ENCODE measurements around the gene ARHGEF28. TPM values are rescaled to one million over a fixed set of nuclear protein-coding genes. Genes with fewer than 3 reads are reported as not detected.

The ARHGEF28 gene
- total and polyA plus RNA-seq, 4 donors: 4.8 to 27.8 (median 12.7) TPM

GRCh38 chr5:73749485-73750270 is 123.7 kb downstream of the ARHGEF28 start:
- 73 to 74% methylated on average over 11 of the region's 11 CpGs for WGBS, 2 donors
- Histone ChIP-seq H3K9me3 (ENCODE audit: control insufficient read depth, low read length) (no peaks in the 10 kb centered on the region), H3K4me1 (ENCODE audit: control insufficient read depth in 1 of 2, insufficient read depth in 2 of 2, low read length in 2 of 2) (peaks cover 0 to 11% of the 10 kb centered on the region in 2 donors), H3K36me3 (ENCODE audit: control insufficient read depth in 1 of 2, insufficient read depth in 2 of 2, low read length in 1 of 2) (peaks cover 0 to 4% of the 10 kb centered on the region in 2 donors), H3K4me3 (ENCODE audit: low read length in 2 of 2) (no peak overlapping the region), H3K27ac (ENCODE audit: low read depth in 1 of 2, low read length in 2 of 2) (peak overlapping the region in 1 of 2 donors; percentile 57), H3K27me3 (ENCODE audit: control insufficient read depth in 1 of 2, insufficient read depth in 2 of 2, low read length in 1 of 2) (no peaks in the 10 kb centered on the region)
- no peak for ATAC-seq (ENCODE audit: low FRiP score)
- intact Hi-C loops (cut with DNase I): loop anchor here in 1 of 2 donors (5.0 to 10.0 kb wide), 3 partner anchors 42 to 122 kb away; partner anchors contain the start of gene ARHGEF28
- no peak for DNase-seq

GRCh38 chr5:73751254-73751914 is 125.4 kb downstream of the ARHGEF28 start:
- peaks cover 0 to 8% of the 10 kb centered on the region in 2 donors for H3K4me1 ChIP-seq (ENCODE audit: control insufficient read depth in 1 of 2, insufficient read depth in 2 of 2, low read length in 2 of 2)
- no peak for ATAC-seq (ENCODE audit: low FRiP score)
- intact Hi-C loops (cut with DNase I): no loop called here

DNA sequence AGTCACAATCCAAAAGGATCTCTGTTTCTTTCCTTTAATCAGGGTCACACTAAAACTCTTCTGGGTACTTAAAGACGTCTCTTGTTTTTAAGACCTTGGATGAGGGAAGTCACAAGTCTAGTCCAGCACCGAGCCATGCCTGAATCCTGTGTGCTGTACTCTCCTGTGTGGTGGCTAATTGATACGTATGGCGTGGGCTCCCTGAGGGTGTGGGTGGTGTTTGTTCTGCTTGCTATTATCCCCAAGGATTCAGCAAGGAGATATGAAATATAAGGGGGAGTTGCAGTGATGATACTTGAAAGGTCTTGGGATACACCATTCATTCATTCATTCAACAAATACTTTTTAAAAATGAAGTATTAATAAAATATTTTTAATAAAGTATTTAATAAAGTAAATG is 128.3 kb downstream of the ARHGEF28 start:
- ATAC-seq (ENCODE audit: low FRiP score) (no peak), DNase-seq (no peak)
- 92 to 93% methylated on average over 4 of the region's 4 CpGs for WGBS, 2 donors
- Histone ChIP-seq H3K4me1 (ENCODE audit: control insufficient read depth in 1 of 2, insufficient read depth in 2 of 2, low read length in 2 of 2) (peaks cover 0 to 2% of the 10 kb centered on the region in 2 donors), H3K9me3 (ENCODE audit: control insufficient read depth, low read length) (no peaks in the 10 kb centered on the region), H3K27me3 (ENCODE audit: control insufficient read depth in 1 of 2, insufficient read depth in 2 of 2, low read length in 1 of 2) (no peaks in the 10 kb centered on the region), H3K27ac (ENCODE audit: low read depth in 1 of 2, low read length in 2 of 2) (no peak overlapping the region), H3K36me3 (ENCODE audit: control insufficient read depth in 1 of 2, insufficient read depth in 2 of 2, low read length in 1 of 2) (peaks cover 0 to 4% of the 10 kb centered on the region in 2 donors), H3K4me3 (ENCODE audit: low read length in 2 of 2) (no peak overlapping the region)
- intact Hi-C loops (cut with DNase I): no loop called here

More at GRCh38 chr5:73751254-73751914, 125.4 kb downstream of the ARHGEF28 start:
- H3K9me3 ChIP-seq (ENCODE audit: control insufficient read depth, low read length): no peaks in the 10 kb centered on the region
- H3K27me3 ChIP-seq (ENCODE audit: control insufficient read depth in 1 of 2, insufficient read depth in 2 of 2, low read length in 1 of 2): no peaks in the 10 kb centered on the region
- no peak overlapping the region for H3K27ac ChIP-seq (ENCODE audit: low read depth in 1 of 2, low read length in 2 of 2)
- no peak for DNase-seq
- WGBS, 2 donors: 75 to 91% methylated on average over 7 of the region's 7 CpGs
- no peak overlapping the region for H3K4me3 ChIP-seq (ENCODE audit: low read length in 2 of 2)
- H3K36me3 ChIP-seq (ENCODE audit: control insufficient read depth in 1 of 2, insufficient read depth in 2 of 2, low read length in 1 of 2): peaks cover 0 to 4% of the 10 kb centered on the region in 2 donors

- 94 to 96% methylated on average over 1 of the region's 1 CpG for WGBS, 2 donors
- H3K36me3 ChIP-seq (ENCODE audit: control insufficient read depth in 1 of 2, insufficient read depth in 2 of 2, low read length in 1 of 2): peaks cover 0 to 4% of the 10 kb centered on the region in 2 donors
- H3K4me3 ChIP-seq (ENCODE audit: low read length in 2 of 2): no peak overlapping the region
- no peaks in the 10 kb centered on the region for H3K27me3 ChIP-seq (ENCODE audit: control insufficient read depth in 1 of 2, insufficient read depth in 2 of 2, low read length in 1 of 2)
- ATAC-seq (ENCODE audit: low FRiP score) (no peak), DNase-seq (no peak)
- H3K4me1 ChIP-seq (ENCODE audit: control insufficient read depth in 1 of 2, insufficient read depth in 2 of 2, low read length in 2 of 2): peaks cover 0 to 1% of the 10 kb centered on the region in 2 donors
- intact Hi-C loops (cut with DNase I): no loop called here
- H3K27ac ChIP-seq (ENCODE audit: low read depth in 1 of 2, low read length in 2 of 2): no peak overlapping the region
- H3K9me3 ChIP-seq (ENCODE audit: control insufficient read depth, low read length): no peaks in the 10 kb centered on the region
Observed at GRCh38 chr5:73757416-73757815, 131.4 kb downstream of the ARHGEF28 start.

- Histone ChIP-seq H3K27ac (ENCODE audit: low read depth in 1 of 2, low read length in 2 of 2) (no peak overlapping the region), H3K9me3 (ENCODE audit: control insufficient read depth, low read length) (no peaks in the 10 kb centered on the region), H3K36me3 (ENCODE audit: control insufficient read depth in 1 of 2, insufficient read depth in 2 of 2, low read length in 1 of 2) (no peaks in the 10 kb centered on the region), H3K4me3 (ENCODE audit: low read length in 2 of 2) (no peak overlapping the region), H3K27me3 (ENCODE audit: control insufficient read depth in 1 of 2, insufficient read depth in 2 of 2, low read length in 1 of 2) (no peaks in the 10 kb centered on the region), H3K4me1 (ENCODE audit: control insufficient read depth in 1 of 2, insufficient read depth in 2 of 2, low read length in 2 of 2) (peaks cover 0 to 3% of the 10 kb centered on the region in 2 donors)
- intact Hi-C loops (cut with DNase I): no loop called here
- 10 to 12% methylated on average over 1 of the region's 1 CpG for WGBS, 2 donors
- DNase-seq (no peak), ATAC-seq (ENCODE audit: low FRiP score) (no peak)
Observed at GRCh38 chr5:73759771-73760170, 133.8 kb downstream of the ARHGEF28 start.

DNA sequence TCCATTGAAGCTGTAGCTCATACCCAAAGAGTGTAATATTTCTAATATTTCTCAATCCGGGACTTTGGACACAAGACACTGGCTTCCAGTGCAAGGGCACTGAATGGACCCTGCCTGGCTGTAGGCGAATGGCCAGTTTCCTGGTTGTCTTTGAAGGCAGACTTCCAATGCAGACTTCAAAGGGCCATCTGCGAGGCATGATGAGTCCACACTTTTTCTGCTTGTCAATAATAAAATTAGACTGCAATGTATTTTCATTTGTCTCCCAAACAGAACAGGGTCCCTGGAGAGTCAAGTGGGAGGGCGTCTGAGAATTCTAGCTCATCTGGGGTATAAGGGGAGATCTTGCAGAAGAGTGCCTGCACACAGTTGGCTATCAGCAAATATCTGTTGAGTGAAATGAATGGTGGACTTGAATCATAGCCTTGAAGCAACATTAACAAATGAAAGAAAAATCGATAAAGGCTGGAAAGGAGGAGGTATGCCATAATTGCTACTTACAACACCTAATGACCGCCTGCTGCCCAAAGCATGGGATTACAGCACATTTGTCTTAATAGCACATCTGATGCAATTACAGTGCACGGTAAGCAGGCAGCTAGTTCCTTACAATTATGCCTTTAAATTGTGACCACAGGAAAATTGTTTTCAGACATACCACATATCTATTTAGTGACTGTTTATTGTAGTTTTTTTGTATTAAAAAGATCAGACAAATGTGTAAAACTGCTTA is 137.5 kb downstream of the ARHGEF28 start:
- Histone ChIP-seq H3K27me3 (ENCODE audit: control insufficient read depth in 1 of 2, insufficient read depth in 2 of 2, low read length in 1 of 2) (no peaks in the 10 kb centered on the region), H3K9me3 (ENCODE audit: control insufficient read depth, low read length) (no peaks in the 10 kb centered on the region), H3K4me1 (ENCODE audit: control insufficient read depth in 1 of 2, insufficient read depth in 2 of 2, low read length in 2 of 2) (peaks cover 0 to 3% of the 10 kb centered on the region in 2 donors), H3K27ac (ENCODE audit: low read depth in 1 of 2, low read length in 2 of 2) (no peak overlapping the region), H3K4me3 (ENCODE audit: low read length in 2 of 2) (no peak overlapping the region), H3K36me3 (ENCODE audit: control insufficient read depth in 1 of 2, insufficient read depth in 2 of 2, low read length in 1 of 2) (no peaks in the 10 kb centered on the region)
- intact Hi-C loops (cut with DNase I): no loop called here
- WGBS, 2 donors: 92 to 95% methylated on average over 7 of the region's 7 CpGs
- ATAC-seq (ENCODE audit: low FRiP score) (no peak), DNase-seq (no peak)

GRCh38 chr5:73764586-73764985 is 138.6 kb downstream of the ARHGEF28 start:
- 95% methylated on average over 2 of the region's 2 CpGs for WGBS, 2 donors
- no peaks in the 10 kb centered on the region for H3K9me3 ChIP-seq (ENCODE audit: control insufficient read depth, low read length)
- intact Hi-C loops (cut with DNase I): no loop called here
- peaks cover 0 to 3% of the 10 kb centered on the region in 2 donors for H3K4me1 ChIP-seq (ENCODE audit: control insufficient read depth in 1 of 2, insufficient read depth in 2 of 2, low read length in 2 of 2)
- no peak overlapping the region for H3K27ac ChIP-seq (ENCODE audit: low read depth in 1 of 2, low read length in 2 of 2)
- no peak for DNase-seq
- no peak for ATAC-seq (ENCODE audit: low FRiP score)
- H3K27me3 ChIP-seq (ENCODE audit: control insufficient read depth in 1 of 2, insufficient read depth in 2 of 2, low read length in 1 of 2): no peaks in the 10 kb centered on the region
- H3K4me3 ChIP-seq (ENCODE audit: low read length in 2 of 2): no peak overlapping the region
- H3K36me3 ChIP-seq (ENCODE audit: control insufficient read depth in 1 of 2, insufficient read depth in 2 of 2, low read length in 1 of 2): no peaks in the 10 kb centered on the region

DNA sequence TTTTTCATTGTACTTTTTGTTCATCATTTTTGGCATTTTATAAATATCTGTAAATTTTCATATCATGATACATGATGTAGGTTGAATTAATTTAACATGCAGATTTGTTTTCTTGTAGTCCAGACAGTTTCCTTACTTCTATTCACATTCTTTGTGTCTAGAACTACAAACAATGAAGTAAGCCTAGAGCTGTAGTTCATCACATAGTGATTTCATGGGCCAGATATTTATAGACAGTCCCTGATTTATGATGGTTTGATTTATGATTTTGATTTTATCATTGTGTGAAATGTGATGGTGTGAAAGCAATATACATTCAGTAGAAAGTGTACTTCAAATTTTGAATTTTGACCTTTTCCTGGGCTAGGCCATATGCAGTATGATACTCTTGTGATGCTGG is 139.0 kb downstream of the ARHGEF28 start:
- Histone ChIP-seq H3K36me3 (ENCODE audit: control insufficient read depth in 1 of 2, insufficient read depth in 2 of 2, low read length in 1 of 2) (no peaks in the 10 kb centered on the region), H3K4me3 (ENCODE audit: low read length in 2 of 2) (no peak overlapping the region), H3K4me1 (ENCODE audit: control insufficient read depth in 1 of 2, insufficient read depth in 2 of 2, low read length in 2 of 2) (peaks cover 0 to 3% of the 10 kb centered on the region in 2 donors), H3K27ac (ENCODE audit: low read depth in 1 of 2, low read length in 2 of 2) (no peak overlapping the region), H3K9me3 (ENCODE audit: control insufficient read depth, low read length) (no peaks in the 10 kb centered on the region), H3K27me3 (ENCODE audit: control insufficient read depth in 1 of 2, insufficient read depth in 2 of 2, low read length in 1 of 2) (no peaks in the 10 kb centered on the region)
- intact Hi-C loops (cut with DNase I): no loop called here
- DNase-seq (no peak), ATAC-seq (ENCODE audit: low FRiP score) (no peak)
